ENCODE data around the gene RCL1. TPM values are rescaled to one million over a fixed set of nuclear protein-coding genes. Genes with fewer than 3 reads are reported as not detected.

The RCL1 gene
- polyA plus RNA-seq, 1 experiment = 5.1 TPM

- POLR2A ChIA-PET = no interaction called here
Measured at GRCh38 chr9:4821133-4821532, 28.4 kb downstream of the RCL1 start.

GRCh38 chr9:4822057-4822456 is 29.3 kb downstream of the RCL1 start:
- no peak overlapping the region for H3K4me3 ChIP-seq (ENCODE audit: low read depth, low read length)
- POLR2A ChIA-PET = no interaction called here

More at GRCh38 chr9:4821133-4821532, 28.4 kb downstream of the RCL1 start:
- no peak overlapping the region for H3K4me3 ChIP-seq (ENCODE audit: low read depth, low read length)
- TF ChIP-seq CTCF (IDR thresholded peaks at IDR 0.05; ENCODE audit: insufficient read depth, low read depth, low read length) = no peak
- H3K36me3 ChIP-seq (ENCODE audit: control insufficient read depth, insufficient read depth, low read length) = no peaks in the 10 kb centered on the region
- CTCF ChIA-PET = no interaction called here
- H3K27me3 ChIP-seq (ENCODE audit: control insufficient read depth, insufficient read depth, low read length) = no peaks in the 10 kb centered on the region
- DNase-seq (ENCODE audit: low read depth) = no peak

GRCh38 chr9:4826417-4827166 is 33.8 kb downstream of the RCL1 start:
- no peak for TF ChIP-seq CTCF (IDR thresholded peaks at IDR 0.05; ENCODE audit: insufficient read depth, low read depth, low read length)
- Histone ChIP-seq H3K27me3 (ENCODE audit: control insufficient read depth, insufficient read depth, low read length) (no peaks in the 10 kb centered on the region), H3K4me3 (ENCODE audit: low read depth, low read length) (no peak overlapping the region), H3K36me3 (ENCODE audit: control insufficient read depth, insufficient read depth, low read length) (no peaks in the 10 kb centered on the region)
- CTCF ChIA-PET = interaction anchor here (0.9 to 2.4 kb wide), 2 partner anchors 12 to 14 kb away, joined by 3 to 9 read pairs; no protein-coding TSS in a partner anchor
- POLR2A ChIA-PET = interaction anchor here (0.6 kb wide), 1 partner anchor 158 kb away, joined by 5 read pairs; no protein-coding TSS in a partner anchor
- DNase-seq (ENCODE audit: low read depth) = no peak

More at GRCh38 chr9:4822057-4822456, 29.3 kb downstream of the RCL1 start:
- TF ChIP-seq CTCF (IDR thresholded peaks at IDR 0.05; ENCODE audit: insufficient read depth, low read depth, low read length) = no peak
- Histone ChIP-seq H3K36me3 (ENCODE audit: control insufficient read depth, insufficient read depth, low read length) (no peaks in the 10 kb centered on the region), H3K27me3 (ENCODE audit: control insufficient read depth, insufficient read depth, low read length) (no peaks in the 10 kb centered on the region)
- CTCF ChIA-PET = interaction anchor here (1.0 to 1.8 kb wide), 3 partner anchors 17 to 163 kb away, joined by 3 to 5 read pairs (median 5); no protein-coding TSS in a partner anchor
- no peak for DNase-seq (ENCODE audit: low read depth)

- CTCF ChIA-PET = interaction anchor here (2.4 kb wide), 1 partner anchor 11 kb away, joined by 9 read pairs; no protein-coding TSS in a partner anchor
- no peaks in the 10 kb centered on the region for H3K27me3 ChIP-seq (ENCODE audit: control insufficient read depth, insufficient read depth, low read length)
- DNase-seq (ENCODE audit: low read depth) = no peak
- H3K4me3 ChIP-seq (ENCODE audit: low read depth, low read length) = no peak overlapping the region
- H3K36me3 ChIP-seq (ENCODE audit: control insufficient read depth, insufficient read depth, low read length) = no peaks in the 10 kb centered on the region
- no peak for TF ChIP-seq CTCF (IDR thresholded peaks at IDR 0.05; ENCODE audit: insufficient read depth, low read depth, low read length)
- POLR2A ChIA-PET = no interaction called here
Measured at GRCh38 chr9:4827224-4827623, 34.5 kb downstream of the RCL1 start.

- CTCF ChIA-PET = interaction anchor here (1.2 to 2.4 kb wide), 5 partner anchors 10 to 157 kb away, joined by 3 to 9 read pairs (median 4); no protein-coding TSS in a partner anchor
- no peak overlapping the region for H3K4me3 ChIP-seq (ENCODE audit: low read depth, low read length)
- POLR2A ChIA-PET = no interaction called here
- no peaks in the 10 kb centered on the region for H3K27me3 ChIP-seq (ENCODE audit: control insufficient read depth, insufficient read depth, low read length)
- no peaks in the 10 kb centered on the region for H3K36me3 ChIP-seq (ENCODE audit: control insufficient read depth, insufficient read depth, low read length)
- DNase-seq (ENCODE audit: low read depth) = no peak
- no peak for TF ChIP-seq CTCF (IDR thresholded peaks at IDR 0.05; ENCODE audit: insufficient read depth, low read depth, low read length)
Measured at GRCh38 chr9:4828761-4829160, 36.0 kb downstream of the RCL1 start.
